ENCODE results near the gene DNAH2.

The DNAH2 gene

GRCh38 chr17:7727886-7728285, 10.3 kb downstream of the DNAH2 start:
- no peak for DNase-seq (ENCODE audit: low read depth in 3 of 3)

GRCh38 chr17:7729816-7730215, 12.3 kb downstream of the DNAH2 start:
- no peak for DNase-seq (ENCODE audit: low read depth in 3 of 3)

DNA sequence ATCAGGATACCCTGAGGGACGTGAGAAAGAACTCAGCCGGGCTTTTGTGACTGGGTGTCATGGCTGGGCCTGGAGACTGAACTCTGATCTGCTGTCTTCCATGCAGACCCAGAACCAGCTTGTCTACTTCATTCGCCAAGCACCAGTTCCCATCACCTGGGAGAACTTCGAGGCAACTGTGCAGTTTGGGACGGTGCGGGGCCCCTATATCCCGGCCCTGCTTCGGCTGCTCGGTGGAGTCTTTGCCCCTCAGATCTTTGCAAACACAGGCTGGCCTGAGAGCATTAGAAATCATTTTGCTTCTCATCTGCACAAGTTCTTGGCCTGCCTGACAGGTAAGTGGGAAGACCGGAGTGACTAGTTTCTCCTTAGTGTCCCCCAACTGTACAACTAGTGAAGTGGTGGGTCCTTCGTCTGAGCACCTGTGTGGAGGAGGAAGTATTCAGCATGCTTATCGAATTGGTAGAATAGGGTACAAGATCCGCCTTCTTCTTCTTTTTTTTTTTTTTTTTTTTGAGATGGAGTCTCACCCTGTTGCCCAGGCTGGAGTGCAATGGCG, 15.5 kb downstream of the DNAH2 start:
- no peak for DNase-seq (ENCODE audit: low read depth in 3 of 3)

DNA sequence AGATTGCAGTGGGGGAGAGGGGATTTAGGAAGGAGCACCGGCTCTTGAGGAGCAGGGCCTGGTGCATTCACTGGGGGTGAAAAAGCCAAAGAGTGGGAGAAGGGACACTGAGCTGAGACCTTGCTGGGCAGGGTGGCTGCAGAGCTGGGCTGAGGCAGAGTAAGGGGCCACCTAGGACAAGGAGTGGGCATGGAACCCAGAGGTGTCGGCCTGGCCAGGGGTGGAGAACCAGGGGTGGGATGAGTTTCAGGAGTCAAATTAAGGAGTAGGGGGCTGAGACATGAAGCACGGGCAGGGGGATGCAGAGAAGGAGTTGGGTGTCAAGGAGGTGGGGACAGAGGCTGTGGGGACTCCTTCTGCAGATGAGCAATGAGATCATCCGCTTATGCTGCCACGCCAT, 20.1 kb downstream of the DNAH2 start:
- DNase-seq (ENCODE audit: low read depth in 3 of 3), result no peak

GRCh38 chr17:7739746-7740145, 22.2 kb downstream of the DNAH2 start:
- no peak for DNase-seq (ENCODE audit: low read depth in 3 of 3)

DNA sequence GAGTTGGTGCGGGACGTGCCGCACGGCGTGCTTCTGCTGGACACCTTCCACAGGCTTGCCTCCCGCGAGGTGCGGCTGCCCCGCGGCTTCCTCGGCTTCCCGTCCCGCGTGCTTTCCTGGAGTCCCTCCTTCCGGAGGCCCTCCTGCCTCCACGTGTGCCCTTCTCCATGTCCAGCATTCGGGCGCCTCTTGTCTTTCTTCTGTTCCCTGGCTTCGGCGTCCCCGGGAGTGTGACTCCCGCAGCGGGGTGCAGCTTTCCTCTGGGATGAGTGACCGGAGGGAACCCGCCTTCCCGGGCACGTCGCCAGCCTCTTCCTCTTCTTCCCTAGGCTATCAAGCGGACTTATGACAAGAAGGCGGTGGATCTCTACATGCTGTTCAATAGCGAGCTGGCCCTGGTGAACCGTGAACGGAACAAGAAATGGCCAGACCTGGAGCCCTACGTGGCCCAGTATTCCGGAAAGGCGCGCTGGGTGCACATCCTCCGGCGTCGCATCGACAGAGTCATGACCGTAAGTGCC, 23.0 kb downstream of the DNAH2 start:
- no peak for DNase-seq (ENCODE audit: low read depth in 3 of 3)

- DNase-seq (ENCODE audit: low read depth in 3 of 3), result no peak
Measured at GRCh38 chr17:7742729-7743128, 25.2 kb downstream of the DNAH2 start.

GRCh38 chr17:7744416-7744815, 26.9 kb downstream of the DNAH2 start:
- no peak for DNase-seq (ENCODE audit: low read depth in 3 of 3)

DNA sequence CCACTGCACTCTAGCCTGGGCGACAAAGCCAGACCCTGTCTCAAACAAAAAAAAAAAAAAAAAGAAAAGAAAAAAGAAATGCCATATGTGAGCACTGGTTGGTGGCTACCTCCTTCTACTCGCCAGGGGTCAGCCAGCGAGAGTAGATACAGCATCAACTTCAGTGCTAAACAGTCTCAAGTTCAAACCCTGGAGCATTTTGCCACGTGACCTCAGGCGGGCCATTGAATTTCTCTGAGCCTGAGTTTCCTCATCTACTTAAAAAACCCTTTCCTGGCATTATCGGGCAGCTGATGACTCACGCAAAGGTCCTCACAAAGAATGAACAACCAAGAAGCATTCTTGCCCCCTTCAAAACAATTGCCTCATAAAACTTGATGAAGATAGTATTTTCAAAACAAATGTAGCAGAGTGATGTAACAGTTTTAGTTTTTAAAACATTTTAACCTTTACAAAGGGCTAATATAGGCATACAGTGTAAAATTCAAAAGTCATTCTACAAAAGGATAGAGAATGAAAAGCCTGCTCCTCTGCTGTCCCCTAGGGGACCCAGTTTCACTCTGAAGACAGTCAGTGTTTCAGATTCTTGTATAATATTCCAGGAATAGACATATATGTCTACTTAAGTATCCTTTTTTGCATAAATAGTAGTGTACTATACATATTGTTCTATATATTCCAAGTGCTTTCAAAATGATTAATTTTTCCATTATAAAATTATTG, 28.4 kb downstream of the DNAH2 start:
- DNase-seq (ENCODE audit: low read depth in 3 of 3), result no peak

DNA sequence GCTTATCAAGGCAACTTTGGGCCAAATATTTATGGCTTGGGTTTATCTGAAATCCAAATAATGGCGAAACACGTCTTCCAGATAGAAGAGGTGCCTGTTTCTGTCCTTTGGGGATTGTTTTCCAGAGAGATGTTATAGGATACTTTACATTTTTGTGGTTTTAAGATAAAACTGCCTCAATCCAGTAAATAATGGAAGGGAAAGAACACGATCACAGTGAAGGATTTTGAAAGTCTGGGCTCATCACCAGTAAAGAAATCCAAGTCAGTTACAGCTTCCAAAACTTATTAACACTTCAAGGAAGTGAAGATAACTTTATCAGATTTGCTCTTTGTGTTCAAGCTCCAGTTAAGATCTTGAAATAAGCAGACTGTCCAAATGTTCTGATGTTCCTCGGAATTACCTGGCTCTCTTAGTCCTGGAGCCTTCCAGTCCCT, 30.1 kb downstream of the DNAH2 start:
- DNase-seq (ENCODE audit: low read depth in 3 of 3), result no peak

GRCh38 chr17:7748076-7748775, 30.7 kb downstream of the DNAH2 start:
- DNase-seq (ENCODE audit: low read depth in 3 of 3), result no peak

- no peak for DNase-seq (ENCODE audit: low read depth in 3 of 3)
Measured at GRCh38 chr17:7750321-7750821, 32.8 kb downstream of the DNAH2 start.

GRCh38 chr17:7754656-7755055, 37.1 kb downstream of the DNAH2 start:
- DNase-seq (ENCODE audit: low read depth in 3 of 3), result no peak

- DNase-seq (ENCODE audit: low read depth in 3 of 3), result no peak
Measured at GRCh38 chr17:7755095-7755890, 37.7 kb downstream of the DNAH2 start.

DNA sequence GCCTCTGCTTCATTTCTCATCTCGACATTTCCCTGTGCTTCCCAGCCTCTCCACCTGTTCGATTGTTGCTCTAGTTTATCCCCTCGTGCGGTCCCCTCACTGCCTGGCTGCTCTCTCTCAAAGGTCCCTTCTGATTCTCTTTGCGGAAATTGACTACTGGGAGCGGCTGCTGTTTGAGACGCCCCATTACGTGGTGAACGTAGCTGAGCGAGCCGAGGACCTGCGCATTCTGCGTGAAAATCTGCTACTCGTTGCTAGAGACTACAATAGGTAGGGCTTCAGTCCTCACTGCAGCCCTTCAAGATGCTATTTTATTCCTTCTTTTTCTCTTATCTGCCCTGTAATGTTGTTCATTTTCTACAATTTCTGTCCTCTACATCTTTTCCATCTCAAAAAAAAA, 39.4 kb downstream of the DNAH2 start:
- no peak for DNase-seq (ENCODE audit: low read depth in 3 of 3)

DNA sequence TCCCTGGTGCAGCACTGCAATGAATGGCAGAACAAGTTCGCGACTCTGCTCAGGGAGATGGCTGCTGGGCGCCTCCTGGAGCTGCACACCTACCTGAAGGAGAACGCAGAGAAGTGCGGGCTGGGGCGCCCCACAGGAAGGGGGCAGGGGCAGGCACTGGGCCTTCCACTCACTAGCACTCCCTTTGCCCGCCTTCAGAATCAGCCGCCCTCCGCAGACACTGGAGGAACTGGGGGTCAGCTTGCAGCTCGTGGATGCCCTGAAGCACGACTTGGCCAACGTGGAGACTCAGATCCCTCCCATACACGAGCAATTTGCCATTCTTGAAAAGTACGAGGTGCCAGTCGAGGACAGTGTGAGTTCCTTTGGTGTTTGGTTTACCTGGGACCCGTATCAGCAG, 46.4 kb downstream of the DNAH2 start:
- DNase-seq (ENCODE audit: low read depth in 3 of 3), result no peak

DNA sequence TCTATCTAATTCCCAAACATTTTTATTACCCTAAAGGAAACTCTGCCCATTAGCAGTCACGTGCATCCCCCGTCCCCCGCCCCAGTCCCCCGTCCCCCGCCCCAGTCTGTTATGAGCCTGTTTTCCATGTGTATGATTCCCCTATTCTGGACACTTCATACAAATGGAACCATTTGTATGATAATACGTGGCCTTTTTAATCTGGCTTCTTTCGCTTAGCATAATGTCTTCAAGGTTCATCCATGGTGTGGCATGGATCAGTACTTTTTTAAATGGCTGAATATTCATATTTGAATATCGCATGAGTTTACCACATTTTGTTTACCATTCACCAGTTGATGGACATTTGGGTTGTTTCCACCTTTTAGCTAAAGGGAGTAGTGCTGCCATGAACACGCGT, 49.5 kb downstream of the DNAH2 start:
- DNase-seq (ENCODE audit: low read depth in 3 of 3), result no peak

DNA sequence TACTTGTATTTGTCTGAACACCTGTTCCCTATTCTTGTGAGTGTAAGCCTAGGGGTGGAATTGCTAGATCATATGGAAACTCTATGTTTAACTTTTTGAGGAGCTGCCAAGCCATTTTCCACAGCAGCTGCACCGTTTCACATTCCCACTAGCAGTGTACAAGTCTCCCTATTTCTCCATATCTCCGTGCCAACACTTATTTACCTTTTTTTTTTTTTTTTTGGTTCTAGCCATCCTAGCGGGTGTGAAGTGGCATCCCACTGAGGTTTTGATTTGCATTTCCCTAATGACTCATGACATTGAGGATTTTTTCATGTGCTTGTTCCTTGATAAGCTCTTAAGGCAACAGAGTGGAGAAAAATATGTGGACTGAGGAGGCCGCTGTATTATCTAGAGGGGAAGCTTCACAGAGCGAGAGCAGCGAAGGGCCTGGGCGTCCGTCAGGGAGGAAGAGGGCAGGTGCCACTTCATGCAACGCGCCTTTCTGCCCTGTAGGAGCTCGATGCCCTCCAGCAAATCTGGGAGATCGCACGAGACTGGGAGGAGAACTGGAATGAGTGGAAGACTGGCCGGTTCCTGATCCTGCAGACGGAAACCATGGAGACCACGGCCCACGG, 50.0 kb downstream of the DNAH2 start:
- DNase-seq (ENCODE audit: low read depth in 3 of 3), result no peak

DNA sequence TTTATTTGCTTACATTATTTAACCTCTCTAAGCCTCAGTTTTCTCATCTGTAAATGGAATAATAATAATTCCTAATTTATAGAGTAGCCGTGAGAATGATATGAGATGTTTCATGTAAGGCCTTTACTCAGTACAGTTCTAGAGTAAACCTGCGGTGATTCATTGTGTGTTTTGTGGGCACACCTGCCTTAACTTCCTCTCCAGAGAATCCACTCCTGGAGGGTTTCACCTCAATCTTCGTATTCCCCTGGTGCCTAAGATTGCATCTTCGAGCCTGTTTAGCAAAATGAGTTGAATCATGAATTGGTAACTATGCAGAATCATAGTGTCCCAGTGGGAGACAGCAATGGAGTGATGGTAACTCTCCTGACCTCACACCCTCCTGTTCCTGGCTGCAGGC, 52.3 kb downstream of the DNAH2 start:
- no peak for DNase-seq (ENCODE audit: low read depth in 3 of 3)

GRCh38 chr17:7774055-7774521, 56.5 kb downstream of the DNAH2 start:
- DNase-seq (ENCODE audit: low read depth in 3 of 3), result no peak

DNA sequence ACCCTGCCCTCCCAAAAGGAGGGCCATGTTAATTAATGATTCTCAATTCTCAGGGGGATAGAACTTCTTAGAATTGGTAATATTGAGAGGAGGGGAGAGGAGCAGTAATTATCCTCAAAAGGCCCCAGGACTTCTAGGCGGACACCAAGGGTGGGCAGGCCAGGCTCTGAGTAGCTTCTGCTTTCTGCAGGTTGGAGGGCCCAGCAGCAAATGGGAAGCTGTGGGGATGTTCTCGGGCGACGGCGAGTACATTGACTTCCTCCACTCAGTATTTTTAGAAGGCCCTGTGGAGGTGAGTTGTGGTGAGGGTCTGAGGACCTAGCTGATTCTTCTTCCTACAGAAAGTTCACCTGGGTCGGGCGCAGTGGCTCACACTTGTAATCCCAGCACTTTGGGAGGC, 57.5 kb downstream of the DNAH2 start:
- no peak for DNase-seq (ENCODE audit: low read depth in 3 of 3)
